Cardiac fibroblast (primary cell): ENCODE measurements around the gene SELENOS.

Experiments used
- DNase-seq, 2 donors: peaks; one replicate each; pipeline versions ENCODE4 v3.0.0 to v3.0.0-alpha.2; 2010; ENCODE audit warnings: low read depth in 2 of 2
- H3K4me3 ChIP-seq, 2 donors: replicated peaks in 1 of 2; 1 replicate in 1 of 2; 2 replicates in 1 of 2; pipeline ENCODE4 v1.5.1; 2011; ENCODE audit warnings: low read depth in 2 of 2, low read length in 2 of 2, mild to moderate bottlenecking in 2 of 2, moderate library complexity in 1 of 2
- CTCF ChIP-seq: IDR thresholded peaks from one replicate; pipeline ENCODE4 v1.5.1; 2011; ENCODE audit warnings: low read depth, mild to moderate bottlenecking, low read length, inconsistent platforms

Gene SELENOS

DNA sequence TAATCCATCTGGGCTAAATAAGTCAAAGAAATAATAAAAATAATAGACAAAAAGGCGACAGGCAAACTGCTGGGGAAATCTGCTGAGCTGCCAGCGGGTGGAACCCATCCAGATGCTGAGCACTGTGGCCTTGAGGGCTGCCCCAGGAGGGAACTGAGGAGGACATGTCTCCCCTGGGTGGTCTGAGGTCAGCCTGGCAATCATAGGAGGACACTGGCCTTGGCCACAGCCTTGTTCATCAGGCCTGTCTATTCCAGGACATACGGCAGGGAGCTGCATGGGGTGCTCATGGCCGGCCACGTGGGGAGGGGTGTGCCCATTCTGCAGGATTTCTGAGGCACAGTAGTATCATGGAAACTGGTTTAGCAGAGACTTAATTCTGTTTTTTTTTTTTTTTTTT, 39.2 kb upstream of the SELENOS start:
- TF ChIP-seq CTCF: no peak
- no peak overlapping the region for H3K4me3 ChIP-seq

DNA sequence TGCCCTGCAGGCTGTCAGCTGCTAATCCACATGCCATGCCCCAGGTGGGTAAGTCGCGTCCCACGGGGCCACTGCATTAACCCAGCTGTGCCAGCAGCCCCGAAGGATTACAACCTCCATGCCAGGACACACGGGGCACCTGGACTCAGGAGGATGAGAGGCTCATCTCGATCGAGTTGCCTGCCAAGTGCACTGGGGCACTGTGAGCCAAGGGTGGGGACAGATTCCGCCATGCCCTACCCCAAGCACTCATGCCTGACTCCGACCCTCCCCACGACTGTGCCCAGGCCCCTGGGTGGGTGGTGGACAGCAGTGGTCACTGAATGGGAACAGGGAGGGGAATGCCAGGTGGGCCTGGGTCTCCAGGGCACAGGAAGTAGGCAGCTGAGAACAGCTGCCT, 38.5 kb upstream of the SELENOS start:
- TF ChIP-seq CTCF: no peak
- no peak for DNase-seq
- no peak overlapping the region for H3K4me3 ChIP-seq

More for the DNA sequence above, 39.2 kb upstream of the SELENOS start:
- no peak for DNase-seq

DNA sequence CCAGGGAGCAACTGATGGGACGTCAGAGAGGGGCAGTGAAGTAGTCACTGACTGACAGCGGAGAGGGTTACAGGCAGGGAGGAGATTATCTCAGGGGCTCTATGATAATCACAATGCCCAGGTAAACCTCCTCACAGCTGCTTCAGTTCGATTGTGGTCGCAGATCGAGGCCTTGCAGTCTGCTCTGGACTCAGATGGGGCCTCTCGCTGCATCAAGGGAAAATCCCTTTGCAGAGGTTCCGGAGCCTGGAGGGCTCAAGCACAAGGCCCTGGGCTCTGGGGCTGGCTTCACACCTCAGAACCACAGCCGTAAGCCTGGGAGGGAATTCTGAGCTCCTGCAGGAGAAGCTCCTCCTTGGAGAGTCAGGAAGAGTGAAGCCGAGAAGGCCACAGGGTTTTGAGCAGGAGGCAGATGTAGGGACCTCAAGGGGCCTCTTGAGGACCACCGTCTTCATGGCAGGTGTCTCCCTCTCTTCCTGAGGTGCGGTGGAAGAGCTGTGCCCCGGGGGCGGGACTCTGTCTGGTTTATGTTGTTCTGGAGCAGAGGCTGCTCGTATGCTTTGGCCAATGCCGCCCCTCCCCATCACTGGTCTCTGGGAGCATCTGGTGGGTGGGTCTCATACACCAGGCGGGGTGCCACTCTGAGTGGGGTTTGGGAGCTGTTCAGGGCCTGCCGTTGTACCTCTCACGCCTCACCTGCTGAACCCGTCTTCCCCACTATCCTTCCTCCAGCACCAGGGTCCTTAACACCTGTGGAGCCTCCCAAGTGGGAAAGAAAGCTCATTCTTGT, 37.2 kb upstream of the SELENOS start:
- TF ChIP-seq CTCF: no peak
- DNase-seq: no peak
- H3K4me3 ChIP-seq: no peak overlapping the region

- no peak for TF ChIP-seq CTCF
- no peak overlapping the region for H3K4me3 ChIP-seq
- DNase-seq: no peak
Measured at GRCh38 chr15:101313041-101313761, 35.9 kb upstream of the SELENOS start.

DNA sequence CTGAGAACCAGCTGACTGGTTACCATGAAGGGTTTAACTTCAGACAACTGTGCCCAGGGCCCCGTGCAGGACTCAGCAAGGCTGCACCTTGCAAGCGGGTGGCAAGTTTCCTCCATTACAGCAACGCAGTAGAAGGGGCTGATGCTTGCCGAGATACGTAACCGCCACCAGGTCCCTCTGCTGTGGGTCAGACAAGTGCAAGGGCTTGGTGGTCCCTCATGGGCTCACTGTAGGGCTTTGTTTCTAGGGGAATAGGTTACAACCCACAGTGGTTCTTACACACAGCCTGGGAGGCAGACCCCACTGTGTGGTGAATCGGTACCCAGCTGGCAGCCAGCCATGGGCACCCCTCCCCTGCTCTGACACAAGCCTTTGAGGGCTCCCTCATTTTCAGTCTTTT, 33.2 kb upstream of the SELENOS start:
- TF ChIP-seq CTCF: no peak
- H3K4me3 ChIP-seq: no peak overlapping the region
- no peak for DNase-seq

DNA sequence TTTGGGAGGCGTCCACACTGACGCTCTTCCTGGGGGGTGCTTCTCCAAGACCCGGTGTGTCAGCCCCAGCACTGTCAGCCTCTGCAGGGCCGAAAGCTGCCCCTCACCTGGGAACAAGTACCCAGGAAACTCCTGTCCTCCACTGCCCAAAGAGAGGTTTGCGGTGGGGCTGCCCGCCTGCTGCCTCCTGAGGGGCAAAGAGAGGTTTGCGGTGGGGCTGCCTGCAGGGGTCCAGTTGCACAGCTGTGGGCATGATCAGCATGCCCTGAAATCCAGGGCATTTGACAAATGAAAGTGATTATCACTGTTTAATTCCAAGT, 32.8 kb upstream of the SELENOS start:
- no peak for TF ChIP-seq CTCF
- H3K4me3 ChIP-seq: no peak overlapping the region
- no peak for DNase-seq
